Activated CD4-positive, alpha-beta T cell treated with anti-CD3 and anti-CD28 coated beads, Interleukin-2, amount 50 U/mL, for 24 hours (primary cell): ENCODE data around the gene COX19.

Experiments
- DNase-seq, 2 donors: peaks; one replicate each; pipeline ENCODE4 v3.0.0-alpha.2; 2020; ENCODE audit warnings: low read depth in 1 of 2, low spot score in 1 of 2

COX19 gene, protein sequence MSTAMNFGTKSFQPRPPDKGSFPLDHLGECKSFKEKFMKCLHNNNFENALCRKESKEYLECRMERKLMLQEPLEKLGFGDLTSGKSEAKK

GRCh38 chr7:974820-975681 is at the start of gene COX19:
TSS of gene COX19 (minus strand) at chr7:975549. CDS start at chr7:975509, 40 bp downstream.
- peak; percentile 77 to 81 for DNase-seq

DNA sequence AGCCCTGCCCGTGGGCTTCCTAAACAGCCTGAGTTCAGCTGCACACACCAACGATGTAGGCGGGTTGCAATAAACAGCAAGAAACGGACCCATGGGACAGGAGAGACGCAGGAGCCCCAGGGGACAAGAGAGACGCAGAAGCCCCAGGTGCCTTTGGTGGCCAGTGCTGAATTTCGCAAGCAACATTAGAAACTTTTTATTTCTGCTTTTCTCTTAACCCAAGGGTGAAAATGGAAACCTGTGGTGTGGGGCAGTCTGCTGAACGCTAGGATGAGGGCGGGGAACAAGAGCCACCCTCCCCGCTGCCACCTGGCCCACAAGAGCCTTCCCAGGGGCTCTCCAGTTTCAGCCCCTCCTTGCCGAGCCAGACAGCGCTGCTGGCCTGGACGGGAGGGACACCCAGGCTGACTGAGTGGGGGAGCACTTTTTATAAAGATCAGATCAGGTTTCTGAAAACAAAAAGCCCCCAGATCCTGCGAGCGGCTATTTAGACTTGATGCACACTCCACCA is 49.0 kb upstream of the COX19 start:
- DNase-seq = no peak

DNA sequence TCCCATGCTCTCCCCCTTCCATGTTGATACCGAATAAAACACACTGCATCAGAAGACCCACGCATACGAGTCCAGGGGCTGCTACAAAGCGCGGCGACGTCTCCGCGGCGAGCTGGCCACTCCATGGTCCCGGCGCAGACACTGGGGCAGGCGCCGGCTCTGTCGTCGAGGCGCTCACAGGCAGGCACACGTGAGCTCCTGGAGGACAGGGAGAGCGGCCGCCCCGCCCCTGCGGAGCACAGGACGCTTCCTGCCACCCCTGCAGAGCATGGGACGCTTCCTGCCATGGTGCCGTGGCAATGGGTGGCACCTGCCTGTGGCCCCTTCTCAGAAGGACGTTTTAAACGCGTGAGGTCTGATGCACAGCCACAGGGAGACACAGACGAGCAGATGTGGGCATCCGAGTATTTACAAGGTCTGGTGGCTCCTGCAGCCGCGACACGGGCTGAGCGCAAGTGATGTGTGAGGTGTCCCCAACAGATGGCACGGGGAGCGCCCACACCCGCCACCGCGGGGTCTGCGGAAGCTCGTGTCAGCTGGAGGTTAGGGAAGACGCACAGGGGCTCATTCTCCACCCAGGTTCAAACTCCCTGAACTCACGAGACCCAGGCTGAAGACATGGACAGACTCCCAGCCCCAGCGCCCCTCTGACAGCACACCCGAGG is 47.6 kb upstream of the COX19 start:
- DNase-seq = no peak

DNA sequence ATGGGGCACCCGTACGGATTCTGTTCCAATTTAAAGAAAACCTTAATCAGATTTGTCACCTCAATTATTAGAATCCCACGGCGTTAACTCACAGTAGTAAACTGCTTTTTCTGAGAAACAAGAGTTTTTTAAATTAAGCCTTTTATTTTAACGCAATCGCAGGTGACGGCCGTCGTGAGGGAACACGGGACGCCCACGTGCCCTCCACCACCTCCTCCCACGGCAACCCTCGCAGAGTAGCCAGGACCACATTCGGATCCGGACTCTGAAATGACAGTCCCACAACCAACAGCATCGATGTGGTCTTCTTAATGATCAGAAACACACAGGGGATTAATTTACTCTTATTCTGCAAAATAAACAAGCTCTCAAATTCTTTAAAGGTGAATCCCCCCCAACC is 47.0 kb upstream of the COX19 start:
- no peak for DNase-seq

DNA sequence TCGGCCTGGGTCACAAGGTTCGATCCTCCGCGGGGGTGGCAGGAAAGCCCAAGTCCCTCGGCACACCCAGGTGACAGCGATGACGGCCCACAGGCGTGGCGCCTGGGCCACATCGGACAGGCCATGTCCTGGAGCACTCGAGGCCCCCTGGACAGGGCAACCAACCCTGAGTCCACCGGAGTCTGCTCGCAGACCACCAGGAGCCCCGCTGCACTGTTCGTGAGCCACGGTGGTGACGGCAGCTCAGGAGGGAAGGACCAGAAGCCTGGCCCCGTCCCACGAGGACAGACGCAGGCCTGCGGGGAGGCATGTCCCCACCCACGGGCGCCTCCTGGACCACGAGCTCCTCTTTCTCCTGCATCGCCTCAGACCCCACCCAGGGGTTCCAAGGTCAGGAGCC is 46.6 kb upstream of the COX19 start:
- no peak for DNase-seq

DNA sequence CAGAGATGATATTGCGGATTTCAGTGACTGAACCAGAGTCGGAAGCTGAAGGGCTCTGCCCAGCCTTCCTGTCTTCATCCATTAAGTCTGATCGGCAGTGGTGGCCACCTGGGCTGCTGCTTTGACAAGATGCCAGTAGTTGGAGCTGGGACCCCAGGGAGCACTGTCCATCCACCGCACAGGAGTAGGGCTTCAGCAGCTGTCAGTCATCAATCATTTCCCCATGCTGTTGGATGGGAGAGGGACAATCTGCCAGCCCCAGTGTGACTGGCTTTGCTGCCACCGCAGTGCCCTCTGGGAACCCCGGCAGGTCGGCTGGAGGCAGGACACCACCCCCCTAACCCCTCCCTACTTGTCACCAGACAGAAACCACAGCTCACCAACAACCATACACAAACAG is 46.0 kb upstream of the COX19 start:
- no peak for DNase-seq

DNA sequence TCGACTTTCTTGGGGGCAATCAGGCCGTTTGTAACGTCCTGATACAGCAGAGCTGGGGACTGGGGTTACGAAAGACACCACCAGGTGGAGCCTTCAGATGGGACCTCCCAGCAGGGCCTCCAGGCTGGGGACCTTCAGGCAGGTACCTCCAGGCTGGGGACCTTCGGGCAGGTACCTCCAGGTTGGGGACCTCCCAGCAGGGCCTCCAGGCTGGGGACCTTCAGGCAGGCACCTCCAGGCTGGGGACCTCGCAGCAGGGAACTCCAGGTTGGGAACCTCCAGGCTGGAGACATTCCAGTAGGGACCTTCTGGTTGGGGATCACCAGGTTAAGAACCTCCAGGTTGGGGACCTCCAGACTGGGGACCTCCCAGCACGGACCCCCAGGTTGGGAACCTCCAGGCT is 45.5 kb upstream of the COX19 start:
- no peak for DNase-seq

DNA sequence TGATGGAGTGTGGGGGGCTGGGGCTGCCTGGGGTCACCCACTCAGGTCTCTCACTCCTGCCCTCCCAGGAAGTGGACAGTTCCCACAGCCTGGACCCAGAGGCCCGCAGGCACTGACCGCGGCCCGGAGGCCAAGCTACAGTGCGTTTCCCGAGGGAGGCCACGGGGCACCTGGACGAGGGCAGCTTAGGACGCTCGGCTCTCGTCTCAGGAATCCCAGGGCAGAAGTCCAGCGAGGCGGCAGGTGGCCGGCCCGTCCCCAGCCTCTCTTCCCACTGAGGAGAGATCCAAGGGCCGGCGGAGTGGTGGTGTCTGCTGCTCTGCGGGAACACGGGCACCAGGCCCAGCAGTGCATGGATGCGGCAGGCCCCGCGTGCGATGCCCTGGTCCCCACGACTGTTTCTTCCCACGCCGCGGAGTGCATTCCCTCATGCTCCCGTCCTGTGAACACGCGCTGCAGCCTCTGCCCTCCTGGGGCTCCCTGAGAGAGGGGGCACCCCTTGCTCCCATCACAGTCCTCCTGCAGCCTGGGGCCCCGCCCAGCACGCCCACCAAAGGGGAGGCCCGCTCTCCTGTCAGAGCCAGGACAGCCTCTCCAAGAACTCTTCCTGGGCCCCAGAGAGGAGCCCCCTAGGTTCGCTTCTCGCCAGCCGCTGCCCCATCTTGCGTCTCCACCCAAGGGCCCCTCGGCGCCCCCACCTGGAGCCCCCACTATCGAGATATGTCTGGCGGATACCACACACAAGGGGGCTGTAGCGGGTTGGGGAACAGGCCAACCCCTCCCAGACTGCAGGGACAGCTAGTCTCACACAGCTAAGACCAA is 44.7 kb upstream of the COX19 start:
- DNase-seq = no peak

DNA sequence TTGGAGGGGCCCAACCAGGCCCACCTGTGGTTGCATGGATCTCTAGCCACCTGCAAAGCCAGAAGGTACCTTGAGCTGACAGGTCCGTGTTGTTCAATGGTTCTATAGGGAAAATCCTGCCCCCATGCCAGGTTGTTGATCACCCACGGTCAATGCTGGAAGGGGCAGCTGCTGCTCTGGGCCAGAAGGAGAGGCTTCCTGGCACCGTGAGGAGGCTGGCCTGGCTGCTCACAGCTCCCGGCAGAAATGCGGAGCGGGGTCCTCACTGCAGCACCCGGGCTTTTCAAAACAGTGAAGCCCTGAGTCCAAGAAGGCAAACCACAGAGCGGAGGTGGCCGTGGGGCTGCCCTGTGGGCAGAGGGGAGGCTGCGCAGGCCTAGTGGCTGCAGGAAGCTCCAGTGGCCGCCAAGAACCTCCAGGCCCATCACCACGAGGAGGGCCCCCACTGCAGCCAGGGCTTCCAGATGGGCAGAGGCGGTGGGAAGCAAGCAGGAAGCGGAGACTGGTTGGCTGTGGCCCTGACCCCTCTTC is 44.0 kb upstream of the COX19 start:
- no peak for DNase-seq

DNA sequence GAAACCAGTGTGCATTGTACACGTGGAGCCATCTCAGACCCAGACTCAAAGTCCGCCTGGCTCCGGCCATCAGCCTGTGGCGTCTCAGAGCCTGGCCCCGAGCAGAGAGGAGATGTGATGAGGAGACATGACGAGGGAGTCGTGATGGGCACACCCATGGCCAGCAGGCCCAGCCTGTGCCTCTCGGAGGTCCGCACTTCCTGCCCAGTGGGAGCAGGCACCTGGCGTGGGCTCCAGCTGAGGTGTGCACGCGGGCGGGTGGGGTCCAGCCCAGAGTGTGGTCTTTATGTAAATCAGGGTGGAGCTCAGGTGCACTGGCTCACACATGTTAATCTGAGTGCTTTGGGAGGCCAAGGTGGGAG is 43.0 kb upstream of the COX19 start:
- DNase-seq = no peak

DNA sequence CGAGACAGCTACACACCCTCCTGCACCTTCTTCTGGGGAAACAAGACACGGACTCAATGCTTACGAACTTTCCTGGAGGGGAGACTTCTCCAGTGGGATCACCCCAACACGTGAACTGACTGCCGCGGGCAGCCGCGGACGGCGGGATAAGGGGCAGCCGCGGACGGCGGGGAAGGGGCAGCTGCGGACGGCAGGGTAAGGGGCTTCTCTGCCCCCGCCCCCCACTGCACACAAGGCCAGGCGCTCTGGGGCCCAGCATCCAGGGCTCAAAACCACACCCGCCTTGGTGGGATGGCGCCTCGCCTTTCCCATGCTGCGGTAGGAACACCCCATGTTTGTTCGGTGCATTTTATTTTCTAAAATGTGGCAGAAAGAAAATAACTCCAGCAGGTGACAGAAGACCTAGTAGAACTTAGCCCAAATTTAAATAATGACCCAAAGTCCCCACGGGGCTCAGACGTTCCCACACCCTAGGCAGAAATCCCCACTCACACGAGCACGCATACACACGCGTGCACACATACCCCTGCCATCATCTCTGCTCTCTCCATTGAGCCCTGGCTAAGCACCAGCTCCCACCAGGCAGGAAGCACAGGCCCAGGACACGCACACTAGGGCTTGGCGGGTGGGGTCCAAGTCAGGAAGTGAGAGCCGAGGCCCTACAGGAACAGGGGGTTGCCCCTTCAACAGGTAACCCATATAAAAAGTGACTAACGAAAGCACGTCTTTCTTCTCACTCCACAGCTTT is 42.4 kb upstream of the COX19 start:
- DNase-seq = no peak

DNA sequence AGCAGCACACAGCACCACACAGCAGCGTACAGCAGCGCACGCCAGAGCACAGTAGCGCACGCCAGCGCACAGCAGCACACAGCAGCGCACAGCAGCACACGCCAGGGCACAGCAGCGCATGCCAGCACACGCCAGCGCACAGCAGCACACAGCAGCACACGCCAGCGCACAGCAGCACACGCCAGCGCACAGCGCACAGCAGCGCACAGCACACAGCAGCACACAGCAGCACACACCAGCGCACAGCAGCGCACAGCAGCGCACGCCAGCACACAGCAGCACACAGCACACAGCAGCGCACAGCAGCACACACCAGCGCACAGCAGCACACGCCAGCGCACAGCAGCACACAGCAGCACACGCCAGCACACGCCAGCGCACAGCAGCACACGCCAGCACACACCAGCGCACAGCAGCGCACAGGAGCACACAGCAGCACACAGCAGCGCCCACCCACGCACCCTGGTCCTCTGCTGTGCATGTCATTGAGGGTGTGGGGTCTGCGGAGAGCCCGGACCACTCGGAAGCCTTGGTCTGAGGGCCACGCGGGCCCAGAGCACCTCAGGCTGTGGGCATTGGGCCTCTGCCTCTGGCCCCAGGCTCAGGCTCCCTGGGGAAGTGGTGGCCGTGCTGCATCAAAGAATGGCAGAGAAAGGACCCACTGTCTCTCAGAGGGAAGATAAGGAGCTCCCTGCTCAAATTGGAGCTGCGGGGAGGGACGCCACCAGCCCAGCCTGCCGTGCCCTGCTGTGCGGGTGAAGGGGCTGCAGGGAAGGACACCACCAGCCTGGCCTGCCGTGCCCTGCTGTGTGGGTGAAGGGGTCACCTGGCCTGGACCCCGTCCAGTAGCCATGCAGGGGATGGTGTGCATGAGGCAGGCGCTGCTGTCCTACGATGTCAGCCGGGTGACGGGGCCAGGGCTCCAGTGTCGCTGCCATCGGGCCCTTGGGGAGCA is 41.5 kb upstream of the COX19 start:
- no peak for DNase-seq

GRCh38 chr7:1015196-1016121 is 40.1 kb upstream of the COX19 start:
- no peak for DNase-seq

DNA sequence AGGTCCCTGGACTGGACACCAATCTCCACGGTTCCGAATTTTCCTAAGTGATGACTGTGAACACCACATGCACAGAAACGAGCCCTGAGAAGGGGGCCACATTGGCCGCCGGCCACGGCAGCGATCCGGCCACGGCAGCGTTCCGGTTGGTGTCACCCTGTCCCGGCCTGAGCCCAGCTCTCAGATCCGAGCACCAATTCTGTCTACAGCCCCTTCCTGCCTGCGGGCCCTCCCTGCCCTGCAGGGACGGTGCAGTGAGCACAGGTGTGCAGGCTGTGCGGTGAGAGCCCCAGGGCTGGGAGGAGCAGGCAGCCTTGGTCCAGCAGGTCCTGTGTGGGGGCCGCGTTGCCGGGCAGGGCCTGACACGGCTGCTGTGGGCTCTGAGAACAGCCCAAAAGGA is 39.3 kb upstream of the COX19 start:
- no peak for DNase-seq

GRCh38 chr7:1013581-1013980 is 38.2 kb upstream of the COX19 start:
- DNase-seq = no peak

- no peak for DNase-seq
Observed at GRCh38 chr7:1012716-1013095, 37.4 kb upstream of the COX19 start.

GRCh38 chr7:1012004-1012715 is 36.8 kb upstream of the COX19 start:
- no peak for DNase-seq
